PC-9 (cell line): ENCODE measurements around the gene ITSN2.

Experiments
- EZH2 ChIP-seq: fragments of 200-600 bp; sonication (generic); IDR thresholded peaks from 2 replicates; pipeline ENCODE4 v1.8.0; 2017; ENCODE audit warnings: antibody characterized with exemption, low read depth
- TF ChIP-seq, protein P1 (sequence below): fragments of 200-600 bp; sonication (generic); conservative IDR thresholded peaks from 2 replicates; pipeline ENCODE4 v1.6.1; 2017; ENCODE audit warnings: mixed run types, antibody characterized with exemption, mild to moderate bottlenecking, moderate library complexity

DNA sequence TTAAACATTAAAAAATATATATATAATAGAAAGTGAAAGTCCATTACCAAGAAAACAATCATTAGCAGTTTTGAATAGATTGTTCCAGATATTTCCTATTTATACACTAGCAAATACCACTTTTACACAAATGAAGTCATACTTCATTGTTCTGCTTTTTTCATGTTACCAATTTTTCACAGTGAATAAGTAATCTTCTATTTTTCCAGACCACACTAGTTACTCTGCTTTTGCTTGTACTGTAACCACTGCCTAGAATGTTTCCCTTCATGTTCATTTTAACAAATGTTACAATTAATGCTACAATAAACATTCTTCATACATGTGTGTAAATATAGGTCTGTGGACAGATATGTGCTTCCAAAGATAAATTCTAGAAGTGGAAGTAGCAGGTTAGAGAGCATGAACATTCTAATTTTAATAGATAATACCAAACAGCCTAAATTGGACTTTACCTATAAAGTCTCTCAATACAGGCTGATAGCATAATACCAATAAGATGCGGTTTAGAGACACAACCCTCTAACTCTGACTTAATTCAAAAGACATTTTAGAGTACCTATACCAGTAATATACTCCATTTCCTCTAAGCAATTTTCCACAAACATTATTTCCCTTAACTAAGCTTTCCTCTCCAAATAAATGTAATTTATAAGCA, 17.0 kb downstream of the ITSN2 start:
- TF ChIP-seq, protein P1, sequence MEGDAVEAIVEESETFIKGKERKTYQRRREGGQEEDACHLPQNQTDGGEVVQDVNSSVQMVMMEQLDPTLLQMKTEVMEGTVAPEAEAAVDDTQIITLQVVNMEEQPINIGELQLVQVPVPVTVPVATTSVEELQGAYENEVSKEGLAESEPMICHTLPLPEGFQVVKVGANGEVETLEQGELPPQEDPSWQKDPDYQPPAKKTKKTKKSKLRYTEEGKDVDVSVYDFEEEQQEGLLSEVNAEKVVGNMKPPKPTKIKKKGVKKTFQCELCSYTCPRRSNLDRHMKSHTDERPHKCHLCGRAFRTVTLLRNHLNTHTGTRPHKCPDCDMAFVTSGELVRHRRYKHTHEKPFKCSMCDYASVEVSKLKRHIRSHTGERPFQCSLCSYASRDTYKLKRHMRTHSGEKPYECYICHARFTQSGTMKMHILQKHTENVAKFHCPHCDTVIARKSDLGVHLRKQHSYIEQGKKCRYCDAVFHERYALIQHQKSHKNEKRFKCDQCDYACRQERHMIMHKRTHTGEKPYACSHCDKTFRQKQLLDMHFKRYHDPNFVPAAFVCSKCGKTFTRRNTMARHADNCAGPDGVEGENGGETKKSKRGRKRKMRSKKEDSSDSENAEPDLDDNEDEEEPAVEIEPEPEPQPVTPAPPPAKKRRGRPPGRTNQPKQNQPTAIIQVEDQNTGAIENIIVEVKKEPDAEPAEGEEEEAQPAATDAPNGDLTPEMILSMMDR: no peak
- TF ChIP-seq EZH2: no peak
